Mammary microvascular endothelial cell (primary cell): ENCODE data around the gene DNAAF2. TPM values are rescaled to one million over a fixed set of nuclear protein-coding genes. Genes with fewer than 3 reads are reported as not detected.

ENCODE experiments used
- total RNA-seq: library from RNA; depleted of rRNA; stranded (reverse); fragments of >200 nt; gene quantifications from 2 replicates; pipeline ENCODE4 v1.2.3, GENCODE V29; 2015

The DNAAF2 gene, protein sequence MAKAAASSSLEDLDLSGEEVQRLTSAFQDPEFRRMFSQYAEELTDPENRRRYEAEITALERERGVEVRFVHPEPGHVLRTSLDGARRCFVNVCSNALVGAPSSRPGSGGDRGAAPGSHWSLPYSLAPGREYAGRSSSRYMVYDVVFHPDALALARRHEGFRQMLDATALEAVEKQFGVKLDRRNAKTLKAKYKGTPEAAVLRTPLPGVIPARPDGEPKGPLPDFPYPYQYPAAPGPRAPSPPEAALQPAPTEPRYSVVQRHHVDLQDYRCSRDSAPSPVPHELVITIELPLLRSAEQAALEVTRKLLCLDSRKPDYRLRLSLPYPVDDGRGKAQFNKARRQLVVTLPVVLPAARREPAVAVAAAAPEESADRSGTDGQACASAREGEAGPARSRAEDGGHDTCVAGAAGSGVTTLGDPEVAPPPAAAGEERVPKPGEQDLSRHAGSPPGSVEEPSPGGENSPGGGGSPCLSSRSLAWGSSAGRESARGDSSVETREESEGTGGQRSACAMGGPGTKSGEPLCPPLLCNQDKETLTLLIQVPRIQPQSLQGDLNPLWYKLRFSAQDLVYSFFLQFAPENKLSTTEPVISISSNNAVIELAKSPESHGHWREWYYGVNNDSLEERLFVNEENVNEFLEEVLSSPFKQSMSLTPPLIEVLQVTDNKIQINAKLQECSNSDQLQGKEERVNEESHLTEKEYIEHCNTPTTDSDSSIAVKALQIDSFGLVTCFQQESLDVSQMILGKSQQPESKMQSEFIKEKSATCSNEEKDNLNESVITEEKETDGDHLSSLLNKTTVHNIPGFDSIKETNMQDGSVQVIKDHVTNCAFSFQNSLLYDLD
- total RNA-seq = 5.9 TPM in 2 replicates

DNA sequence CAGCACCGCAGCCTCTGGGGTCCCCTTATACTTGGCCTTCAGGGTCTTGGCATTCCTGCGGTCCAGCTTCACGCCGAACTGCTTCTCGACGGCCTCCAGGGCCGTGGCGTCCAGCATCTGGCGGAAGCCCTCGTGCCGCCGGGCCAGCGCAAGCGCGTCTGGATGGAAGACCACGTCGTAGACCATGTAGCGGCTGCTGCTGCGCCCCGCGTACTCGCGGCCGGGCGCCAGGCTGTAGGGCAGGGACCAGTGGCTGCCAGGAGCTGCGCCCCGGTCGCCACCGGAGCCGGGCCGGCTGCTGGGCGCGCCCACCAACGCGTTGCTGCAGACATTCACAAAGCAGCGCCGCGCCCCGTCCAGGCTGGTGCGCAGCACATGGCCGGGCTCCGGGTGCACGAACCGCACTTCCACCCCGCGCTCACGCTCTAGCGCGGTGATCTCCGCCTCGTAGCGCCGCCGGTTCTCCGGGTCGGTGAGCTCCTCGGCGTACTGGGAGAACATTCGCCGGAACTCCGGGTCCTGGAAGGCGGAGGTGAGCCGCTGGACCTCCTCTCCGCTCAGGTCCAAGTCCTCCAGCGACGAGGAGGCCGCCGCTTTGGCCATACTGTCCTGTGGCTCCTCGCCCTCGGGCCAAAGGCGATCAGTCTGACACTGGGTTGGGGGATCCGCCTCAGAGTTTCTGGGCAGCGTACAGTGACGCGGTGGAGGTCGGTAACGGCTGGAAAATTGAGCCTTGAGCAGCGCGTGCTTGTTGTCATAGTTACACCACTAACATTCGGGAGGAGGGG is at the start of gene DNAAF2:
Gene DNAAF2 (minus strand): TSS at position 698 of the 788 bp plus-strand sequence. CDS start 95 bp downstream, at position 603.

DNA sequence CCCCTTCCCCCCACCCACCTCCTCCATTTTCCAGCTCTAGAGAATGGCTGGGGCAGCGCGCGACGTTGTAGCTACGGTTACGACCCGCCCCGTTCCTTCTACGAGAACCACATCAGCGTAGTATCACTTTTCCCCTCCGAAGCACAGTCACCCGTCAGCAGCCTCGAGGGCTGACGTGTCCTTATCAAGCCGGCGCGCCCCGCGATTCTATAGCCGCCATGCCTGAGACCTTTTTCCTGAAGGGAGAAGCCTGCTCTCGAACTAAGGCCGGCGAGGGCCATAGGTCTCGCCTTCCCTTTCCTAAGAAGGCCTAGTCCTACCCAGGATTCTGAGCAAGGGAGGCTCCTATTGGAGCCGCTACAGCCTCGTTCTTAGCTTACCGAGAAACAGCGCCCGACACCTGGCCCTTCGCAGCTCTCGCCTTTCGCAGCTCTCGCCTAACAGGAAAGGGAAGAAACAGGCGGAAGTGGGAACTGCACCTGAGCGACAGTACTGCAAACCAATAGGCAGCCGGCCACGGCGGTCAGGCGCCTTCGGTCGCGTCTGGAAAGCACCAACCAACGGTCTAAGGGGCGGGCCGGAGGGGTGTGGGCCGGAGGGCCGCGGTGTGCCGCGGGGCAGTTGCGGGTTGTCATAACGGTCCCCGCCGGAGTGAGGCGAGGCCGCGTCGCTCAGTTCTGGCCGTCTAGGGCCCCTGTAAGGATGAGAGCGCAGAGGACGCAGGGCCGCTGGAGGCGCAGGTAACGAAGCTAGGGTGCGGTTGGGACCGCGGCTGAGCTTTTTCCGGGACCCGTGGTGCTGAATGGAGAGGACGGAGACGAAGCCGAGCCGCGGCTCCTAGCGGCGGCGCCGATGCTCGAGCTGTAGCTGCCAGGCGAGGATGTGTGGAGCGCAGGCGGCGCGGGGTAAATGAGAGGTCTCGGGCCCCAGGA is 14.6 kb downstream of the DNAAF2 start, which contains the start of the genes MGAT2 and RPL36AL:
Gene MGAT2 (plus strand): TSS at position 618 of the 932 bp plus-strand sequence. CDS start 470 bp downstream, outside the sequence.
Gene RPL36AL (minus strand): TSS at position 445 of the 932 bp plus-strand sequence. CDS start 1,522 bp downstream, outside the sequence.

DNA sequence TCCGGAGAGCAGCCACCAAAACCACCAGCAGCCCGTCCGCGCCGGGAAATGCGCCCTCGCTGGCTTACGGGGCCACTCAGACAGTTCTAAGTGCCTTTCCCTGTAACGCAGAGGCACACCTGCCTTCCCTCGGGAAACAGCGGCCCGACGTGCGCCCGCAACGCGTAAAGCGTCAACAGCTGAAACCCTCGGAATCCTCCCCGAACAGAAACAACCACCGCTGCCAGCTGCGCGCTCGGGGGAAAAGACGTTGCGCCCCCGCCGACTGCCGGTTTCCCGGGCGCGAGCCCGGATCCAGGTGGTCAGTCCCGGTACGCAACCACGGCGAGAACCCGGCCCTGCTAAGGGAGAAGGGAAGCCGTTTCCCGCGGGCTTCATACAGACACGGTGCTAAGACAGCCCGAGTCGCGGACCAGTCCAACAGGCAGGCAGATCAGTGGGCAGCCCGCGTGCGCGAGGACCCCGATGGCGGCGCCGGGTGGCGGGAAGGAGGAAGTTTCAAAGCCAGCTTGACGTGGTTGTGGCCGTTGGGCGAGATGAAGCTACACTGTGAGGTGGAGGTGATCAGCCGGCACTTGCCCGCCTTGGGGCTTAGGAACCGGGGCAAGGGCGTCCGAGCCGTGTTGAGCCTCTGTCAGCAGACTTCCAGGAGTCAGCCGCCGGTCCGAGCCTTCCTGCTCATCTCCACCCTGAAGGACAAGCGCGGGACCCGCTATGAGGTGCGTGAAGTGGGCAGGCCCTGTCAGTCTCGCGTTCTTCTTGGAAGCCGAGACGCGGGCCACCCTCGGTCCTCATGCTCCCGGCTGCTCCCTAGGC is 36.4 kb downstream of the DNAAF2 start, which contains the start of gene LRR1:
Gene LRR1 (plus strand): TSS at position 456 of the 816 bp plus-strand sequence. CDS start 81 bp downstream, at position 537.

DNA sequence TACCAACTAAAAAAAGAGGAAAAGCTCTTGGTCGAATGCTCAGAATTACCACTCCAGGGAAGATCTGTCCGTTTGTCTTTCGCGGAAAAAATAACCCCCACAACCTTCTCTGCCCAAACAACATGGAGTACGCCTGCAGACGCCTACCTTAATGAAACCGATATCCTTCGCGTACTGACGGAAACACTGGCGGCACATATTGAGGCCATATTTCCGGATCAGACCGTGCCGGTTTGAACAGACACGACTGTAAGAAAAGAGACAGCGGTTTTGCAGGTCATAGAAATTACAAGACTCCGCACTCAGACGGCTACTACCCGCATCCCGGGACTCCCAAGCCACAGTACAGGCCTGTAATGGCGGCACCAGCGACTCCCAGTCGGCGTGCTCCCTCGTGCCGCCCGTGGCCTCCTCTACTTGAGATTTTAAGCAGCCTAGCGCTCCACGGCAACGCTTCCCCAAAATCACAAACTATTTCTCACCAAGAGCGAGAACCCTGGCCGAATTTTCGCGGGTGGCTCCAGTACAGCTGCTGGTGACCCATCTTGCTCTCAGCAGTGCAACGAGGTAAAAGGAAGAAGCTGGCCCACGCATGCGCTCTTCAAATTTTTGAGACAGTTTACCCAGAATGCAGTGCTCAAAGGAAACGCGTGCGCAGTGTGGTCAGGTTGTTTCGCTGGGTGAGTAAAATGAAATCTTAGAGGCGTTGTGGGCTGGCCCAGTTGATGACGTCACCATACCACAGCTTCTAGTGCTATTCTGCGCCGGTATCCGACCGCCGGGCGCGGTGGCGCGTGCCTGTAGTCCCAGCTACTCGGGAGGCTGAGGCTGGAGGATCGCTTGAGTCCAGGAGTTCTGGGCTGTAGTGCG is 49.0 kb downstream of the DNAAF2 start, which contains the start of gene RPS29:
Gene RPS29 (minus strand): TSS at position 578 of the 870 bp plus-strand sequence. CDS start 34 bp downstream, at position 544.

Other genes starting within 250 kb of the DNAAF2 start
- 10,301 and 13,352 TPM in 2 replicates for gene RPS29, start 48.9 kb downstream of the DNAAF2 start, total RNA-seq
- gene LRR1, start 36.3 kb downstream of the DNAAF2 start, total RNA-seq = 29.5 and 34.9 TPM in 2 replicates
- gene RPL36AL, start 14.6 kb downstream of the DNAAF2 start, total RNA-seq = 206 and 300 TPM in 2 replicates
- 94.2 and 101 TPM in 2 replicates for gene MGAT2, start 14.4 kb downstream of the DNAAF2 start, total RNA-seq
- gene POLE2, start 53.0 kb upstream of the DNAAF2 start, total RNA-seq = 19.9 and 27.1 TPM in 2 replicates
- gene KLHDC1, start 57.9 kb upstream of the DNAAF2 start, total RNA-seq = 0.84 and 1.00 TPM in 2 replicates
- gene KLHDC2, start 132.9 kb upstream of the DNAAF2 start, total RNA-seq = 22.2 and 30.5 TPM in 2 replicates
- 24.6 and 25.6 TPM in 2 replicates for gene NEMF, start 217.5 kb upstream of the DNAAF2 start, total RNA-seq